Lower lobe of right lung (tissue), 2 donors: ENCODE results near the gene TXNIP. TPM values are rescaled to one million over a fixed set of nuclear protein-coding genes. Genes with fewer than 3 reads are reported as not detected.
A peak's percentile ranks its signal among the peaks of the same experiment; 100 is the strongest.

Source experiments
- ATAC-seq, 2 donors: fragments of 200-7000 bp; cut with Tn5 transposase; one replicate each; pipeline ENCODE4 v1.9.1; 2020 to 2022; ENCODE audit warnings: mild to moderate bottlenecking in 2 of 2, moderate library complexity in 2 of 2
- DNase-seq: peaks from one replicate; pipeline ENCODE4 v3.0.0-alpha.2; 2020
- H3K27ac ChIP-seq: fragments of 200-600 bp; one replicate; pipeline ENCODE4 v1.8.0; 2022
- H3K27me3 ChIP-seq: fragments of 200-600 bp; one replicate; pipeline ENCODE4 v1.8.0; 2022; ENCODE audit warnings: low read depth
- H3K36me3 ChIP-seq: fragments of 200-600 bp; one replicate; pipeline ENCODE4 v1.8.0; 2022; ENCODE audit warnings: mild to moderate bottlenecking
- H3K4me1 ChIP-seq: fragments of 200-600 bp; one replicate; pipeline ENCODE4 v1.8.0; 2022
- H3K4me3 ChIP-seq: fragments of 200-600 bp; one replicate; pipeline ENCODE4 v1.8.0; 2022; ENCODE audit warnings: mild to moderate bottlenecking
- H3K9me3 ChIP-seq: fragments of 200-600 bp; one replicate; pipeline ENCODE4 v1.8.0; 2022
- intact Hi-C: fragments of 100-400 bp; cut with DNase I; formaldehyde crosslinking; loops from one replicate; pipeline ENCODE4 v1.11.0; 2022
- total RNA-seq: library from RNA; stranded (reverse); fragmentation: NEBNext Ultra II Directional; extraction: Animal tissue kit (Norgen Biotek cat#: 25700); gene quantifications from one replicate; pipeline ENCODE4 v1.2.1, GENCODE V29; 2021
- TF ChIP-seq, protein P1 (sequence below): fragments of 200-600 bp; IDR thresholded peaks from one replicate; pipeline ENCODE4 v1.8.0; 2022; ENCODE audit warnings: antibody characterized with exemption, mild to moderate bottlenecking
- donor health status: DM: no; HTN: yes; CAD: no; lungs with severe emphysema.

The TXNIP gene
- total RNA-seq, 1 donor from 2014 or later: 1,554 TPM

- intact Hi-C loops: no loop called here
- TF ChIP-seq, protein P1, sequence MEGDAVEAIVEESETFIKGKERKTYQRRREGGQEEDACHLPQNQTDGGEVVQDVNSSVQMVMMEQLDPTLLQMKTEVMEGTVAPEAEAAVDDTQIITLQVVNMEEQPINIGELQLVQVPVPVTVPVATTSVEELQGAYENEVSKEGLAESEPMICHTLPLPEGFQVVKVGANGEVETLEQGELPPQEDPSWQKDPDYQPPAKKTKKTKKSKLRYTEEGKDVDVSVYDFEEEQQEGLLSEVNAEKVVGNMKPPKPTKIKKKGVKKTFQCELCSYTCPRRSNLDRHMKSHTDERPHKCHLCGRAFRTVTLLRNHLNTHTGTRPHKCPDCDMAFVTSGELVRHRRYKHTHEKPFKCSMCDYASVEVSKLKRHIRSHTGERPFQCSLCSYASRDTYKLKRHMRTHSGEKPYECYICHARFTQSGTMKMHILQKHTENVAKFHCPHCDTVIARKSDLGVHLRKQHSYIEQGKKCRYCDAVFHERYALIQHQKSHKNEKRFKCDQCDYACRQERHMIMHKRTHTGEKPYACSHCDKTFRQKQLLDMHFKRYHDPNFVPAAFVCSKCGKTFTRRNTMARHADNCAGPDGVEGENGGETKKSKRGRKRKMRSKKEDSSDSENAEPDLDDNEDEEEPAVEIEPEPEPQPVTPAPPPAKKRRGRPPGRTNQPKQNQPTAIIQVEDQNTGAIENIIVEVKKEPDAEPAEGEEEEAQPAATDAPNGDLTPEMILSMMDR: no peak
- Histone ChIP-seq H3K9me3 (no peaks in the 10 kb centered on the region), H3K4me3 (peak overlapping the region; percentile 75), H3K36me3 (peaks cover 12% of the 10 kb centered on the region), H3K4me1 (peaks cover 42% of the 10 kb centered on the region), H3K27me3 (no peaks in the 10 kb centered on the region), H3K27ac (peak overlapping the region; percentile 96)
- DNase-seq (no peak), ATAC-seq (peak in 1 of 2 donors; percentile 5)
These were observed 3.1 kb upstream of the TXNIP start for GRCh38 chr1:145999321-146000024.

- Histone ChIP-seq H3K27ac (peak overlapping the region; percentile 96), H3K4me1 (peaks cover 35% of the 10 kb centered on the region)
- intact Hi-C loops: no loop called here
These were observed 1.3 kb upstream of the TXNIP start for GRCh38 chr1:145997718-145998023.

GRCh38 chr1:145997016-145997717 lies 788 bp upstream of the TXNIP start:
- intact Hi-C loops: no loop called here
- Histone ChIP-seq H3K4me3 (peak overlapping the region; percentile 75), H3K9me3 (no peaks in the 10 kb centered on the region), H3K4me1 (peaks cover 40% of the 10 kb centered on the region), H3K36me3 (peaks cover 34% of the 10 kb centered on the region), H3K27ac (peak overlapping the region; percentile 96), H3K27me3 (no peaks in the 10 kb centered on the region)
- DNase-seq (peak; percentile 71), ATAC-seq (peak; percentile 46 to 56)
- TF ChIP-seq, protein P1: no peak

More at GRCh38 chr1:145997718-145998023, 1.3 kb upstream of the TXNIP start:
- peaks cover 30% of the 10 kb centered on the region for H3K36me3 ChIP-seq
- H3K9me3 ChIP-seq: no peaks in the 10 kb centered on the region
- H3K27me3 ChIP-seq: no peaks in the 10 kb centered on the region
- peak overlapping the region; percentile 75 for H3K4me3 ChIP-seq
- ATAC-seq: no peak
- TF ChIP-seq, protein P1: no peak
- no peak for DNase-seq

- TF ChIP-seq, protein P1: no peak
- no peaks in the 10 kb centered on the region for H3K27me3 ChIP-seq
- DNase-seq (no peak), ATAC-seq (peak in 1 of 2 donors; percentile 9)
- peaks cover 43% of the 10 kb centered on the region for H3K4me1 ChIP-seq
- H3K36me3 ChIP-seq: peaks cover 34% of the 10 kb centered on the region
- intact Hi-C loops: no loop called here
- no peaks in the 10 kb centered on the region for H3K9me3 ChIP-seq
- peak overlapping the region; percentile 75 for H3K4me3 ChIP-seq
- H3K27ac ChIP-seq: peak overlapping the region; percentile 96
These were observed 381 bp downstream of the TXNIP start for GRCh38 chr1:145995964-145996432.

- no peak for DNase-seq
- TF ChIP-seq, protein P1: no peak
These were observed 1.1 kb downstream of the TXNIP start for GRCh38 chr1:145995148-145995881.

More at GRCh38 chr1:145995148-145995881, 1.1 kb downstream of the TXNIP start:
- H3K27me3 ChIP-seq: no peaks in the 10 kb centered on the region
- intact Hi-C loops: no loop called here
- peaks cover 49% of the 10 kb centered on the region for H3K4me1 ChIP-seq
- peaks cover 34% of the 10 kb centered on the region for H3K36me3 ChIP-seq
- peak overlapping the region; percentile 96 for H3K27ac ChIP-seq
- no peaks in the 10 kb centered on the region for H3K9me3 ChIP-seq
- no peak for ATAC-seq
- H3K4me3 ChIP-seq: peak overlapping the region; percentile 75
